Cerebellar cortex (tissue), 1 donor: Measurements from ENCODE around the gene EIF3L.
"Not testable (repeated sequence)": the region's sequence is repeated elsewhere in the genome, so short reads cannot be mapped to it uniquely, and the experiment has no call there.

Experiments
- DNase-seq: peaks from one replicate; pipeline ENCODE4 v3.0.0-alpha.2; 2015; ENCODE audit warnings: low spot score

EIF3L gene

GRCh38 chr22:37849089-37849751 is at the start of gene EIF3L:
Gene EIF3L (plus strand): TSS chr22:37849419. CDS start chr22:37849450, 31 bp downstream.
- peak; percentile 93 for DNase-seq

GRCh38 chr22:37799979-37800378 is 49.2 kb upstream of the EIF3L start:
- not testable (repeated sequence) for DNase-seq

GRCh38 chr22:37801946-37802309 is 47.3 kb upstream of the EIF3L start:
- peak; percentile 39 for DNase-seq

- DNase-seq = peak; percentile 76
These were observed 46.7 kb upstream of the EIF3L start for GRCh38 chr22:37802310-37803194.

DNA sequence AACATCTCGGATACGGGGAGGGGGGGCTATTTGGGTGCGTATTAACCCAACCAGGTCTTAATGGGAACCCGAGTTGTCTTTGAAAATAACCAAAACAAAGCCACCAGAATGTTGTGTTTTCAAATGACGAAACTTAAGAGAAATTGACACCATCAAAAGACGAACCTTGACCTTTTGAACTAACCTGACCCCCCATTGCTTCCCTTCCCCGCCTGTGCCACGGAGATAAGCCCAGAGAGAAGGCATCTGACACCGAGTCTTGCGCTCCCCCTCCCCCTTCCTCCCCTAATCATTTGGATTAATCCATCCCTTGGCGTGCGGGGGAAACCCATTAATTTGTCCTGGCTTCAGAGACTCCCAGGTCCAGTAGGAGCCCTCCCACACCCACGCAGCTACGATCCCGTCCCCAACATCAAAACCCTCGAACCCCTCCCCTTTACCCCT is 46.0 kb upstream of the EIF3L start:
- DNase-seq = no peak

DNA sequence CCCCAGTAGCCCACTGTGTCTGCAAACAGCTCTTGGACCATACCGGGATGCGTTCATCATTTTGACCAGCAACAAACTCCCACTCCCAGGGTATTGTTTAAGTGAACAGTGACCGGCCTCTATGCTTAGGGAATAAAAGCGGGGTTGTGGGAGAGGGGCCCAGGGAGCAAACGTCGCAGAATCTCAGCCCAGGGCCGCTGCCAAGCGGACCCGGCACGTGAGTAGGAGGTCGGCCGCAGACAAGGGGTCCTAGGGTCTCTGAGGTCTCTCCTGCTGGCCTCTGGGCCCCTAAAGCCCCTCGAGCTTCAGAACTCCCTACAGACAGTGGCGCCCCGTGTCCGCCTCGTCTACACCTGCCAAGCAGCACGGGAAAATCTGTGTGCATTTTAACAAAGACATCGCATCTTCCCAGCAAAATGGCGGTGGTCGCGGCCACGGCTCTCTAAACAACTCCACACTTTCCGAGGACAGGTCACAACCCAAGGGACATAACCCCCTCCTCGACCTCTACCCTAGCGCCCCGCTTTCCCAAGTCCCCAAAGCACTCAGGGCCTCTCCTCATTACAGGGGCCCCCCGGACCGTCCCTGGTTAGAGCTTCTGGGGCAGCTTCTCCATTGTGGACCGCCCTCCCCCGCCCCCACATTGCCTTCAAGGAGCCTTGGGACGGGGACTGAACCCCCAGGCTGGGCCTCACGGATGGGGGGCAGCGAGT is 45.4 kb upstream of the EIF3L start:
- DNase-seq = no peak

DNA sequence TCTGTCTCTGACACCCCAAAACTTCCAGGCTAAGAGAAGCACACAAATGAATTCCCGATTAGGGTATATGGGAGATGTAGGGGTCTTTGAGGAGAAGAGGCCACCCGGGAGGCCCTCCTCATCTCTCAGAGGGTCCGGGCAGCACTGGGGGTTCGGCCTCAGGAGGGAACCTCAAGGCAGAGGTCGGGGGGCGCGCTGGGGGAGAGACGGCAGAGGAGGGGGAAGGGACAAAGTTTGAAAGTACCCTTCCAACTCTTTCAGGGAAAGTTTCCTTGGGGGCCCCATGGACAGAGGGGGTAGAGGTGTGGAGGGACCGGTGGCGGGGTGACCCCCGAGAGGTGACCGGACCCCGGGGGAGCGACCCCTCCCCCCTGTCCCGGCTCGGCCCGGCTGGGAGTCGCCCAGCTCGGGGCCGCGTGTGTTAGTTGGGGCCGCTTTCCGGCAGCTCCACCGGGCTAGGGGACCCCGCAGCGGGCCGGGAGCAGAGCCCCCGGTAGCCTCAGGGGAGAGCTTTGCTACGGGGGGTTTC is 44.8 kb upstream of the EIF3L start:
- DNase-seq = no peak

DNA sequence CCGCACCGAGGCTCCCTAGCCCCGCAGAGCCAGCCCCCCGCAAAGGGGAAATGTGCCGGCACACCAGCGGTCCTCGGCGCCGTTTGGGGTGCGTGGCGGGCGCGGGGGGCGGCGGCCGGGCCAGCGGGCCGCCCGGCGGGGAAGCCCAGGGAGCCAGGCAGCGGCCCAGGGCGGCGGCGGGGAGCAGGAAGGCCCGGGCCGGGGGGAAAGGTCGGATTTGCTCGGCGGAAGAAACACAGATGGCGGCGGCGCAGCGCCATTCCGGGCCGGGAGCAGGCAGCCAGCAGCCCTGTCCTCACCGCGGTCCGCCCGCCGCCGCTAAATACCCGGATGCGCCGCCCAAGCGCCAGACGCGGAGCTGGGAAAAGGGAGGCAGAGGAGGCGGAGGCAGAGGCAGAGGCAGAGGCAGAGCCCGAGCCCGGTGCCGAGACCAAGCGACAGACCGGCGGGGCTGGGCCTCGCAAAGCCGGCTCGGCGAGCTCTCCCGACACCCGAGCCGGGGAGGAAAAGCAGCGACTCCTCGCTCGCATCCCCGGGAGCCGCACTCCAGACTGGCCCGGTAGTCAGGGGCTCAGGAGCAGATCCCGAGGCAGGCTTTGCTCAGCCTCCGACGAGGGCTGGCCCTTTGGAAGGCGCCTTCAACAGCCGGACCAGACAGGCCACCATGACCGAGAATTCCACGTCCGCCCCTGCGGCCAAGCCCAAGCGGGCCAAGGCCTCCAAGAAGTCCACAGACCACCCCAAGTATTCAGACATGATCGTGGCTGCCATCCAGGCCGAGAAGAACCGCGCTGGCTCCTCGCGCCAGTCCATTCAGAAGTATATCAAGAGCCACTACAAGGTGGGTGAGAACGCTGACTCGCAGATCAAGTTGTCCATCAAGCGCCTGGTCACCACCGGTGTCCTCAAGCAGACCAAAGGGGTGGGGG is 44.1 kb upstream of the EIF3L start:
- peak; percentile 84 for DNase-seq

DNA sequence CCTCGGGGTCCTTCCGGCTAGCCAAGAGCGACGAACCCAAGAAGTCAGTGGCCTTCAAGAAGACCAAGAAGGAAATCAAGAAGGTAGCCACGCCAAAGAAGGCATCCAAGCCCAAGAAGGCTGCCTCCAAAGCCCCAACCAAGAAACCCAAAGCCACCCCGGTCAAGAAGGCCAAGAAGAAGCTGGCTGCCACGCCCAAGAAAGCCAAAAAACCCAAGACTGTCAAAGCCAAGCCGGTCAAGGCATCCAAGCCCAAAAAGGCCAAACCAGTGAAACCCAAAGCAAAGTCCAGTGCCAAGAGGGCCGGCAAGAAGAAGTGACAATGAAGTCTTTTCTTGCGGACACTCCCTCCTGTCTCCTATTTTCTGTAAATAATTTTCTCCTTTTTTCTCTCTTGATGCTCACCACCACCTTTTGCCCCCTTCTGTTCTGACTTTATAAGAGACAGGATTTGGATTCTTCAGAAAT is 43.4 kb upstream of the EIF3L start:
- DNase-seq = no peak

GRCh38 chr22:37806409-37807333 is 42.5 kb upstream of the EIF3L start:
- DNase-seq = peak; percentile 44

GRCh38 chr22:37807410-37808293 is 41.6 kb upstream of the EIF3L start, which contains the start of gene GCAT:
Gene GCAT (plus strand): TSS chr22:37807934. CDS start chr22:37807968, 34 bp downstream.
- DNase-seq = peak; percentile 96

DNA sequence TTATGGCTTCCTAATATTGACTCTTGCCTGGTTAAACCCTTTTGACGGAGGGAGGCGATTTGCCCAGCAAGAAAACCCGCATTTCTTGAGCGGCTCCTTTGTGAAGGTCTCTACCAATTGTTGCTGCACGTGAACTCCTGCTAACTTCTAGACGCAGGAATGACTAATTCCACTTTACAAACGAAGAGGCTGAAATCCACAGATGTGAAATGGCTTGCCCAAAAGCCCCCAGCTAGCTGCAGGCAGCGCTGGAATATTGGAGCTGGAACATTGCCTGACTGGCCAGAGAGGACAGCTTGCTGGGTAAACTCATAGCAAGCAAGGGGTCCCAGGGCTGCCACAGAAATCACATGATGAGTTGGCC is 40.9 kb upstream of the EIF3L start:
- DNase-seq = no peak

- no peak for DNase-seq
These were observed 39.4 kb upstream of the EIF3L start for GRCh38 chr22:37809672-37810333.

DNA sequence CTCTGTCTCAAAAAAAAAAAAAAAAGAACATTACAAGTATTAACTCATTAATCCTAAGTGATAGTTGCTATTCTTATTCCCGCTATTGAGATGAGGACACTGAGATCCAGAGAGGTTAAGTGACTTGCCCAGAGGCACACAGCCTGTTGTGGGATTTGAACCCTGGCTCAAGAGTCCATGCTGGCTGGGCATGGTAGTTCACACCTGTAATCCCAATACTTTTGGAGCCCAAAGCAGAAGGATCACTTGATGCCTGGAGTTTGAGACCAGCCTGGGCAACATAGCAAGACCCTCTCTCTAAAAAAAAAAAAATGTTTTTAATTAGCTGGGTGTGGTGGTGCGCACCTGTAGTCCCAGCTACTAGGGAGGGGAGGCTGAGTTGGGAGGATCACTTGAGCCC is 37.4 kb upstream of the EIF3L start:
- no peak for DNase-seq

DNA sequence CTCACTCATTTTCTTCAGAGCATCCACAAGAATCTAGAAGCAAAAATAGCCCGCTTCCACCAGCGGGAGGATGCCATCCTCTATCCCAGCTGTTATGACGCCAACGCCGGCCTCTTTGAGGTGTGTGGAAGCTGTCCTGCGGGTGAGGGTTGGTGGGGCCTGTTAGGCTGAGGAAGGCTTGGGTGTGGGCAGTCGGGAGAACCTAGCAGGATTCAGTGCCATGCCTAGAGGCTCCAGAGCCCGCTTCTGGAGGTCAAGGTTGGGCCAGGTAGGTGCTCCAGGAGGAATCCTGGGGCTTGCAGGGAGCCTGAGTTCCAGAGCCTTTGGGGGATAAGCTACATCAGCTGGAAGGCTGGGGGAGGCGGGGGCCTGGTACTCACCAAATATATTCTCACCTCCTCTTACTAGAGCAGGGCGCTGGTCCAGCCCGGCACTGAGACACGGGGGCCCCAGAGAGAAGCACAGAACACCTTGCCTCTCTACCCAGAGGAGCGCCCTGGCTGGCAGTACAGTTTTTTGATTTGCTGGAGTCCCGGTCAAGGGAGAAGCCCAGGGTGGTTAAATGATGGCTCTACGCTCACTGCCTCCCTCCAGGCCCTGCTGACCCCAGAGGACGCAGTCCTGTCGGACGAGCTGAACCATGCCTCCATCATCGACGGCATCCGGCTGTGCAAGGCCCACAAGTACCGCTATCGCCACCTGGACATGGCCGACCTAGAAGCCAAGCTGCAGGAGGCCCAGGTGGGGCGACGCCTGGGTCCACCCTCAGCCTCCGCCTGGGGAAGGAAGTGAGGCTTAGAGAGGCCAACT is 36.1 kb upstream of the EIF3L start:
- DNase-seq = no peak

DNA sequence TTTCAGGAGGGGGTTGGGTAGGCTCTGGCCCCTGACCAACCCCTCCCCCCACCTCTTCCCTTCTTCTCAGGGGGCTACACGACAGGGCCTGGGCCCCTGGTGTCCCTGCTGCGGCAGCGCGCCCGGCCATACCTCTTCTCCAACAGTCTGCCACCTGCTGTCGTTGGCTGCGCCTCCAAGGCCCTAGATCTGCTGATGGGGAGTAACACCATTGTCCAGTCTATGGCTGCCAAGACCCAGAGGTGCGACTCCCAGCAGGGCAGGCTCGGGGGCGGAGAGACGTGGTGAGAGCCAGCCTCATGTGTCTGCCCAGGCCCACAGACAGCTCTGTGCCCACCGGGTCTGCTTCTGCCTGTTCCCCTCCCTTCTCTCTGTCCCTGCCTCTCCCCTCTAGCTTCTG is 33.6 kb upstream of the EIF3L start:
- no peak for DNase-seq

DNA sequence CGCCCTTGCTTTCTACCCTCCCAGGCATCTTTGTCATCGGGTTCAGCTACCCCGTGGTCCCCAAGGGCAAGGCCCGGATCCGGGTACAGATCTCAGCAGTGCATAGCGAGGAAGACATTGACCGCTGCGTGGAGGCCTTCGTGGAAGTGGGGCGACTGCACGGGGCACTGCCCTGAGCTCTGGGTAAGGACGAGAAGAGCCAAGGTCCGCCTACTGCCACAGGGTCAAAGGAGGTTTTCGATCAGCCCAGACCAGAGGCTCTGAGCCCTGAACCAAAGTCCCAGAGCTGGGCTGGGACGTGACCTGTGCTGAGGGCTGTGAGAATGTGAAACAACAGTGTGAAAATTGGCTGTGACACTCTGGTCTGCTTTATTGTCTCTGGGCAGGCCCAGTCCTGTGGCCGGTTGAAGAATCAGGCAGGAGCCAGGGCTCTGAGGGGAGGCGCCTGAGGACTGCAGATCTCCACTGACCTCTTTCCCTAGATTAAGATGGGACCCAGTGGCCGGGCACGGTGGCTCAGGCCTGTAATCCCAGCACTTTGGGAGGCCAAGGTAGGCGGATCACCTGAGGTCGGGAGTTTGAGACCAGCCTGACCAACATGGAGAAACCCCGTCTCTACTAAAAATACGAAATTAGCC is 32.6 kb upstream of the EIF3L start:
- DNase-seq = no peak
